Testis (tissue), 3 donors: ENCODE measurements around the gene PRDM2. TPM values are rescaled to one million over a fixed set of nuclear protein-coding genes. Genes with fewer than 3 reads are reported as not detected.
A peak's percentile ranks its signal among the peaks of the same experiment; 100 is the strongest.

Experiments used
- DNase-seq: peaks from one replicate; pipeline ENCODE4 v3.0.0-alpha.2; 2019
- H3K27ac ChIP-seq, 2 donors: fragments of 200-600 bp; sonication (generic); one replicate each; pipeline ENCODE4 v1.5.1; 2019
- H3K27me3 ChIP-seq: fragments of 200-600 bp; sonication (generic); one replicate; pipeline ENCODE4 v1.5.1; 2019
- H3K36me3 ChIP-seq: fragments of 200-600 bp; sonication (generic); one replicate; pipeline ENCODE4 v1.5.1; 2017; ENCODE audit warnings: low read depth; ENCODE audit errors: missing control alignments
- H3K4me1 ChIP-seq: fragments of 200-600 bp; sonication (generic); one replicate; pipeline ENCODE4 v1.5.1; 2019
- H3K4me3 ChIP-seq, 2 donors: fragments of 200-600 bp; sonication (generic); one replicate each; pipeline ENCODE4 v1.5.1; 2017 to 2019
- H3K9me3 ChIP-seq: fragments of 200-600 bp; sonication (generic); one replicate; pipeline ENCODE4 v1.5.1; 2017
- CTCF ChIP-seq, 3 experiments: fragments of 450-650 bp in 2 of 3; fragments of 200-600 bp in 1 of 3; sonication (generic) in 1 of 3; IDR thresholded peaks; one replicate each; pipeline ENCODE4 v1.5.1; 2016 to 2019; ENCODE audit warnings: antibody characterized with exemption in 3 of 3, mild to moderate bottlenecking in 2 of 3, moderate library complexity in 1 of 3
- POLR2A ChIP-seq: fragments of 450-650 bp; IDR thresholded peaks from one replicate; pipeline ENCODE4 v1.6.1; 2017; ENCODE audit warnings: antibody characterized with exemption, mild to moderate bottlenecking, moderate library complexity
- WGBS, 2 donors: methylation state at CpG; one replicate each; pipeline ENCODE4 v1.1.5; 2018; 5-methylcytosine and 5-hydroxymethylcytosine counted together
- intact Hi-C: fragments of 100-400 bp; cut with DNase I; formaldehyde crosslinking; loops from one replicate; pipeline ENCODE4 v1.15.1; 2023; ENCODE audit warnings: low total_unique reads
- polyA plus RNA-seq: library from polyadenylated mRNA; stranded (reverse); fragments of 350-450 nt; fragmentation: Illumina TruSeq; extraction: RNeasy Lipid Tissue Mini Kit (QIAGEN cat#74804); gene quantifications from one replicate; pipeline ENCODE4 v1.2.3, GENCODE V29; 2014; ENCODE audit warnings: low read depth, low replicate concordance; ENCODE audit not compliant: insufficient read depth
- total RNA-seq, 2 donors: library from RNA; depleted of rRNA; stranded (reverse); fragments of >200 nt; gene quantifications; one replicate each; pipeline ENCODE4 v1.2.3, GENCODE V29; 2016

The PRDM2 gene
- total and polyA plus RNA-seq, 3 donors from 2014 or later: 43.5 to 75.1 (median 55.5) TPM

DNA sequence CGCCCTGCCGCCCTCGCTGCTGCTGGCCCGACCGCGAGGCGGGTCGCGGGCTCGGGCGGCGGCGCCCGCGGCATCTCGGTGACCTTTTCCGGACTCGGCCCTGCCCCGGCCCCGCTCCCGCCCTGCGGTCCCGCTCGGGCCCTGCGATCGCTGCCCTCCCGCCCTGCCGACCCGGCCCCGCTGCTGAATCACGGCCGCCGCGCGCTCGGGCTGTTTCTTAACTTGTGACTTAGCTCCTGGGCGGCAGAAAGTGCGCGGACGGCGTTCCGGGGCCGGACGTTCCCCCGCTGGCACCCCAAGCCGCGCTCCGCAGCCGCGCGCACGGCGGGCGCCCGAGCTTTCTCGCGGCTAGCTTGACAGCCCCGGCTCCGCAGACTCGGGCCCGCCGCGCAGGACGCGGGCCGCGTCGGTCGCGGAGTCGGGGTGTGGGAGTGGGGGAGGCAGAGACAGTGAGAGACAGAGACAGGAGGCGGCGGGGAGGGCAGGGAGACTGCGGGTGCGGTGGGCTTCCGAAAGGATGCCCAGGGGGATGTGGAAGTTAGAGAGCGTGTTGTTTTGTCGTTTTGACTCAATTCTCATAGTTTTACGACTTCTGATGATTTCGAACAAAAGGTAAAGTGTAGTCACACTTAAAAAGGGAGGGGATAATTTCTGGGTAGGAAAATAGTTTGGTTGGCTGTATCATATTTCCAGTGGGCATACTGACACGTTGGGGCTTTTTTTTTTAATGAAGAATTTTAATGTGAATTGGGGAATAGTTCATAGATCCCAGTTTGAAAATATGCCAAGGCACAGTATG, 49.8 kb downstream of the PRDM2 start:
- WGBS, 2 donors: 0% methylated on average over 10 to 34 of the region's 81 CpGs
- DNase-seq: peak; percentile 47
- H3K4me3 ChIP-seq: peak overlapping the region; percentile 82 to 87
- TF ChIP-seq POLR2A: no peak
- no peak for TF ChIP-seq CTCF (IDR thresholded peaks at IDR 0.05)
- H3K36me3 ChIP-seq: no peaks in the 10 kb centered on the region
- intact Hi-C loops: no loop called here
- no peaks in the 10 kb centered on the region for H3K27me3 ChIP-seq
- peak overlapping the region; percentile 85 to 96 for H3K27ac ChIP-seq
- no peaks in the 10 kb centered on the region for H3K9me3 ChIP-seq
- H3K4me1 ChIP-seq: peaks cover 22% of the 10 kb centered on the region

DNA sequence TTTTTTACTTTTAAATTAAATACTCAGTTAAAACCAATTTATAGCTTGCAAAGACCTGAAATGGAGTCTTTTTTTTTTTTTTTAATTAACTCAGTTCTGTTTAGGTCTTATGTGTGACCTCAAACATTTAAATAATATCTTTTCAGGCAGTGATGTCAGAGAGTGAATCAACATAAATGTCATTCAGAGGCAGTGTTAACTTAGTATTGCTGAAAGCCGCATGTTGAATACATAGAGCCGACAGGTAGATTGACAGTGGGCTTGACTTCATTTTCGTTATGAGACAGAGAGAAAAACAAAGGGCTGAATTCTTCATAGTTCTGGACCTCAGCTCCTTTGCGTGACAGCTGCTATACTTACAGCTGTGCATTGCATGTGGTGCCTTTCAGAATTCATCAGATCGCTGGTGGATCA, 51.5 kb downstream of the PRDM2 start:
- H3K27ac ChIP-seq: no peak overlapping the region
- H3K4me3 ChIP-seq: no peak overlapping the region
- intact Hi-C loops: no loop called here
- DNase-seq: no peak
- 57 to 68% methylated on average over 5 of the region's 5 CpGs for WGBS, 2 donors
- TF ChIP-seq CTCF (IDR thresholded peaks at IDR 0.05) (no peak), POLR2A (no peak)
- peaks cover 22% of the 10 kb centered on the region for H3K4me1 ChIP-seq
- no peaks in the 10 kb centered on the region for H3K9me3 ChIP-seq
- no peaks in the 10 kb centered on the region for H3K36me3 ChIP-seq
- H3K27me3 ChIP-seq: no peaks in the 10 kb centered on the region

- no peak overlapping the region for H3K4me3 ChIP-seq
- no peaks in the 10 kb centered on the region for H3K27me3 ChIP-seq
- no peaks in the 10 kb centered on the region for H3K9me3 ChIP-seq
- 61 to 80% methylated on average over 7 of the region's 7 CpGs for WGBS, 2 donors
- DNase-seq: no peak
- peaks cover 22% of the 10 kb centered on the region for H3K4me1 ChIP-seq
- TF ChIP-seq POLR2A (no peak), CTCF (IDR thresholded peaks at IDR 0.05) (no peak)
- H3K27ac ChIP-seq: no peak overlapping the region
- no peaks in the 10 kb centered on the region for H3K36me3 ChIP-seq
- intact Hi-C loops: no loop called here
Measured at GRCh38 chr1:13751985-13752384, 52.0 kb downstream of the PRDM2 start.

- peaks cover 22% of the 10 kb centered on the region for H3K4me1 ChIP-seq
- WGBS, 2 donors: 83 to 89% methylated on average over 6 of the region's 6 CpGs
Measured at GRCh38 chr1:13752852-13753251, 52.9 kb downstream of the PRDM2 start.

More at GRCh38 chr1:13752852-13753251, 52.9 kb downstream of the PRDM2 start:
- Histone ChIP-seq H3K27ac (no peak overlapping the region), H3K36me3 (no peaks in the 10 kb centered on the region), H3K27me3 (no peaks in the 10 kb centered on the region), H3K9me3 (no peaks in the 10 kb centered on the region), H3K4me3 (no peak overlapping the region)
- no peak for TF ChIP-seq CTCF (IDR thresholded peaks at IDR 0.05)
- TF ChIP-seq POLR2A: no peak
- intact Hi-C loops: no loop called here
- DNase-seq: no peak
